Mucosa of gallbladder (tissue), 1 donor: ENCODE results near the gene MARCO. TPM values are rescaled to one million over a fixed set of nuclear protein-coding genes. Genes with fewer than 3 reads are reported as not detected.
"Not testable (repeated sequence)": the region's sequence is repeated elsewhere in the genome, so short reads cannot be mapped to it uniquely, and the experiment has no call there.

Experiments used
- DNase-seq: peaks from one replicate; pipeline ENCODE4 v3.0.0-alpha.2; 2020; ENCODE audit warnings: low spot score
- total RNA-seq: library from RNA; stranded (reverse); gene quantifications from one replicate; pipeline ENCODE4 v1.2.1, GENCODE V29; 2021
- donor health status: DM: no; HTN: no; CAD: no.

Gene MARCO
- total RNA-seq, 1 donor from 2014 or later = 1.1 TPM

- no peak for DNase-seq
Observed at GRCh38 chr2:119005051-119005450, 63.1 kb downstream of the MARCO start.

- no peak for DNase-seq
Observed at GRCh38 chr2:119005555-119005954, 63.6 kb downstream of the MARCO start.

DNA sequence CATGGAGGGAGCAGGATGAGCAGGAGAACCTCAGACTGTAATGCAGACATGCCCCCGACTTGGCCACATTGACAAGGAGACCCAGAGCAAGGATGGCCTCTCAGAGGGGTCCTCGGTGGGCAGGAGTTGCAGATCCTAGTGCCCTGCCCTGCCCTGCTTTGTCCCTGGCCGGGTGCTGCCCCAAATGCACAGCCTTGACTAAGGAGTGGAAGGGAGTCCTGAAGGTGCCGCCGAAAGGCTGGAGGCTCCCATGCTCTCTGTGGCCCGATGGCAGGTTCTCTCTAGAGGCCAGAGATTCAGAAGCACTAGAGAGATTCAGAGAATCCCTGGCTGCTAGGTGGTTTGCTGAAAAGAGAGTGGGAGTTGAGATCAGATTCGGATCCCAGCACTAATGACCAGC, 64.4 kb downstream of the MARCO start:
- no peak for DNase-seq

DNA sequence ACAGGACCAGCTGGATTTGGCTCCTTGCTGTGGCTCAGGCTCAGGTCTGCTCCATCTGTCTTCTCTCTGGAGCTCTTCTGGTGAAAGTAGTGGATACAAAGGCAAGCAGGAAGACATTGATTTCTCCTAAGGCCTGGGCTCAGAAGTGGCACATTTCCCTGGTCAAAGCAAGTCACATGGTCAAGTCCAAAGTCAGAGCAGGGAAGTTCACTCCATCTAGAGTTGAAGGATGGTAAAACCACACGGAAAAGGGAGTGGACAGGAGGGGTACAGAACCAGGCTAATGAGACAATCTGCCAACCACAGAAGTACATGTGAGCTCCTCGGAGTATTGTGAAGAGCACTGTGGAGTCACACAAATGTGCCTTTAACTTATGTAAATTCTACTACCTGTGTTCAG, 66.1 kb downstream of the MARCO start:
- DNase-seq = no peak

GRCh38 chr2:119009110-119009509, 67.1 kb downstream of the MARCO start:
- DNase-seq = no peak

DNA sequence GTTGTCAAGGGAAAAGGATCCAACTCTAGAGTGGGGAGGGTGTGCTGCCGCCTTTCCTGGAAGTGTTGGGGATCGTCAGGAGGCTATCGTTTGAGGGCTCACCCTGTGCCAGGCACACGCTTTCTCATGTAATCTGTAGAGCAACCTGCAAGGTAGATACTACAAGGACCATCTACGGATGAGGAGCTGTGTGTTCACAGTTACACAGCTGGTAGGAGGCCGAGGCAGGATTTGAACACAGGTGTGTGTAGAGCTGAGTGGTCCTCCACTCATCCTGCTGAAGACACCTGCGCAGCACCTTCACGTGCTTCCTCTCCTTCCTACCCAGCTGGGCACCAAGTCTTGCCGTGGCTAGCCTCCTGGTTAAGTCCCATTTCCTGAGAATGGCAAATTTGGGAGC, 68.3 kb downstream of the MARCO start:
- no peak for DNase-seq

DNA sequence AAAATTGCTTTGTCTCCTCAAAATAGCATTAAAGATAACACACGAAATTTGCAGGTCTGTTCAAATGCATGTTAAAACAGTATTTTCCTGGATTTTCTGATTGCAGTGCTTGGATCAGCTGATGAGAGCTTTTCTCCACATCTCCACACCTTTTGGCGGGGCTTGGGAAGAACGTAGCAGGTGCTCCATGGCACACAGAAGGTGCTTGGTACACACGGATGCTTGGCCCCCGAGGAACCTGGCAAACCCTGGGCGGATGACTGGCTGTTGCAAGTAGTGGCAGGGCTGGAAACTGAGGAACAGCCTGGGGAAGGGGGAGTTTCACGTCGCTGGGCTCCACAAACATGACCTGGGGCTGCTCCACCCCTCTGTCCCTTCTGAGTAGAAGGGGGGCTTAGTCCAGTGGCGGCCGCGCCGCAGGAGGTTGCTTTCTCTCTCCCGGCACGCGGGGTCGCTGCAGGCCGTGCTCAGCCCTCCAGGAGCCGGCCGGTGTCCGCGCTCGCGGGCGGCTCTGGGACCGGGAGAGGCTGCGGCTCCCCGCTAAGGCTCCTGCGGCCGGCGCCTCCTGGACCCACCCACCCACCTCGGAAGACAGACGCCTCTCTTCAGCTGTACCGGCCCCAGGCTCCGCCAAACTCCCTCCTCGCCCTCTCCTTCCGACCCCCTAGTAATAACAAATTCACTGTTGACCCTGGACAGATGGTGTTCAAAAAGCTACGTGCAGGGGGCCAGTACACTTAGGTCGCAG, 69.3 kb downstream of the MARCO start:
- peak; percentile 31 for DNase-seq

- no peak for DNase-seq
Observed at GRCh38 chr2:119011910-119012209, 69.9 kb downstream of the MARCO start.

- no peak for DNase-seq
Observed at GRCh38 chr2:119012345-119013301, 70.6 kb downstream of the MARCO start.

GRCh38 chr2:119013671-119014070, 71.7 kb downstream of the MARCO start:
- no peak for DNase-seq

DNA sequence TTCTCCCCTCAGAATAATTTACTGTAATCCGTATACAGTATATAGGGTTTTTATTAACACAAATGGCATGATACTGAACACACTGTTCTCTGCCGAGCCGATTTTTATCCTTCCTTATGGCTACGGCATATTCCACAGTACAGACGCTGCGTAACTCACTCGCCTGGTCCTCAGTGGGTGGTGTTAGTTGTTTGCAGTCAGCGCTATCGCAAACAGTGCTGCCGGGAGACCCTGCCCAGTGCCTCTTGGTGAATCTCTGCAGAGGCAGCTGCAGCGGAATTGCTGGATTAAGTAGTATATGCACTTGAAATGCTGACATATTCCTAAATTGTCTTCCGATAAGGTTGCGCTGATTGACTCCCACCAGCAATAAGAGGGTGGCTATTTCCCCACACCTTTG, 73.9 kb downstream of the MARCO start:
- no peak for DNase-seq

DNA sequence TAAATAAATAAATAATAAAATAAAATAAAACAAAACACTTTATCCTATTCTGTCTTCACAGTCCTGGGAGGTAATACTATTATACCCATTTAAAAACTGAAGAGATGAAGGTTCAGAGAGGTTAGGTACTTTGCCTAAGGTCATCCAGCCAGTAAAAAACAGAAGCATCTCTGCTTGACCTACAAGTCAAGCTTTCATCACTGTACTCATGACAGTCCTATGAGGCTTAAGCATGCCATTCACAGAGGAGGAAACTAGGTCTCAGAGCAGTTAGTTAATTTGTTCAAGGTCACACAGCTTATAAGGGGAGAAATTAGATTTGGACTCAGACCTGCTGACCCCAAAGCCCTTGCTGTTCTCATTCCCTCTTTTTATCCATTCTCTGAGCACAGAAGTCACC, 77.5 kb downstream of the MARCO start:
- no peak for DNase-seq

DNA sequence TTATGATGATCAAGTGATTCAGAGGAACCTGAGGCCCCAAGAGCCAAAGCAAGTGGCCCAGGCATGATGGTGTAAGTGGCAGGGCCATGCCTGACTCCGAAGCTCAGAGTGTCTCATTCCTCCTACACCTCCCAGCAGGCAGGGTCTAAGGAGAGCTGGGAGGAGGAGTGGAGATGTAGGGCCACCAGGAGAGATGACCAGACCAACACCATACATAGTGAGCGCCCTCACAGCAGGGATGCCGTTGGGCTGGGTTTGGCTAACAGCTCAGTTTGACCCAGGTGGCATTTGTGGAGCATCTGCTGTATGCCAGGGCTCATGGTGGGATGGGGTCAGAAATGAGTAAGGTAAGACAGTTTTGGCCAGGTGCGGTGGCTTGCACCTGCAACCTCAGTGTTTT, 80.7 kb downstream of the MARCO start:
- no peak for DNase-seq

DNA sequence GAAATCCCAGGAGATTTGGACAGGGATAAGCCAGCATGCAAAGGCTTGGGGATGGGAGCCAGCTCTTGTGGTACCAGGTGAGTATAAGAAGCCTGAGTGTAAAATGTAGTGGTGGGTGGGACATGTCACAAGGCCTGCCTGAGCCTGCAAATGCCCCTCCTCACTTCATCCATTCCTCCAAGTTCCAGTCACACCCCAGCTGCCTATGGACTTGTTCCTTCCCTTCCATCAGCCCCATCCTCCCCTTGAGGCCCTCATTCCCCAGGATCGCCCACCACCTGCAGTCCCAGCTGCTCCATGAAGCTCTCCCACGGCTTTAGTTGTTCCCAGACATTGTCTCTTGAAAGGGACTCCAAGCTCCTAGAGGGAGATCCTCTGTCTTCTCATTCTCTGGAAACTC, 81.5 kb downstream of the MARCO start:
- no peak for DNase-seq

- DNase-seq = no peak
Observed at GRCh38 chr2:119024152-119024551, 82.2 kb downstream of the MARCO start.

DNA sequence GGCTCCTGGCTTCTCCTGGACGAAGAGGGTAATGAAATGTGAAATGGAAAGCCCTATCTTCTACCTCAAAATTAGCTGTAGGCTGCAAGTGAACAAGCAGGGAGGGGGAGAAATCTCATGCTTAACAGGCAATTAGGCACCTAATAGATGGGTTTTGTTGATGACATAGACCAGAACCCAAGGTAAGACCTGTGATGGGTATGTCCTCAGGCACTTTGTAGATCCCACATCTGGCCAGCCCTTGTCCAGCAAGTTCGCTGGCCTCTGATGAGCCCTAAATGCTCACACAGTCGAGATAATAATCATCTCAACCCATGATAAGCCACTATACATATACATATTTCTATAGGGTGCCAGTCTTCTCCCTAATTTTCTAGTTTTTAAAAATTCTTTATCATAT, 82.6 kb downstream of the MARCO start:
- no peak for DNase-seq

DNA sequence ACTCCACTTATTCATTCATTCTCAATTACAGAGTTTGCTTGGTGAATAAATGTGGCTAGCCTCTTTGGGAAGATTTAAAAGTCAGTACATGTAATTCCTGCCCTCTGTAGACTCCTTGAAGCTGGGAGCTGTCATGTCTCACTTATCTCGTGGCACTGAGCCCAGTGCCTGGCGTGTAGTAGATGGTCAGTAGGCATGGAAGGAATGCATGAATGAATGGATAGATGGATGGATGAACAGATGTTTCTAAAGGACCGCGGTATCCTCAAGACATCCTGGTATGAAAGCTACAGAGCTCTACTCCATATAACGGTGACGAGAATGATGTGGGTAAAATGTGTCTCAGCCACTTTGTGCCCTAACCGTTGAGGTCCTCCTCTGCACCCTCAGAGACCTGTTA, 83.0 kb downstream of the MARCO start:
- no peak for DNase-seq

DNA sequence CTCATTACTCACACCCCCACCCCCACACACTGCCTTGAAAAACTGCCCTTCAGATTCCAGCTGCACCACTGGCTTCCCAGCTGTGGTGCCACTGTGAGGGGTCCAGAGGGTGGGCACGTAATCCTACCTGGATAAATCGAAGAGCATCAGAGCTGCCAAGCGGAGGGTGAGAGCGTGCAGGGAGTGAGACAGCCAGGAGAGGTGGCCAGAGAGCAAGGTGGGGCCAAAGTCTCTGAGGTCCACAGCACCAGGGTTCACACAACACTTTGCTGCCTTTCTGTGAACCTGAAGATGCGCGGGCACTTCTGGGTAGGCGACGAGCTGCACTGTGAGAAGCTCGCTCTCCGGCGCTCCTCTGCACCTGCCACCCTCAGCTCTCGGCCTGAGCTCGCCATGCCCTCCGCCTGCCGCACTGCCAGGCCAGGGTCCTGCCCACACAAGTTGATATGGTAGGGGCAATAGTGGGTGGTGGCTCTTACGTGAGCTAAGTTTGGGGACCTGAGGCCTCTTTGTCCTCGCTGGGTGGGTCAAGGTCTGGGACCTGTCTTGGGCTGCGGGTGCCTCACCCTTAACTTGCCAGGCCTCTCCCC, 83.9 kb downstream of the MARCO start:
- DNase-seq = no peak

DNA sequence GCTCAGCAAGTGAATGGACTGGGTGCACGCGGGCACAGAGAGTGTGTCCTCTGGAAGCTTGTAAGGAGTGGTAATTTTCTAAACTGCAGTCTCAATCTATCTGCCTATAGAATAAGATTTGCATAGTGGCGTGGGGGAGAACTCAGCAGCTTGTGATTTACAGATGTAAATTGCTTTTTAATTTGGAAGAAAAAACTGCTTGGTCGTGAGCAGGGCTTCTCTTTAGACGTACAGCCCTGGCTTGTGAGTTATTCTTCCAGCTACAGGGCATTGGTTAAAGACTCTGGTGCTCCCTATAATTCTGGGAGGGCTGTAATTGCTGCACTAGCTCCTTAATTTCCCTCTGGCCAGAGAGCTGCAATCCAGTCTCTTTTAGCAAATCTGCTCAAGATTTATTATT, 84.9 kb downstream of the MARCO start:
- no peak for DNase-seq

- DNase-seq = peak; percentile 32
Observed at GRCh38 chr2:119028327-119029174, 86.6 kb downstream of the MARCO start.

- no peak for DNase-seq
Observed at GRCh38 chr2:119029297-119029696, 87.3 kb downstream of the MARCO start.

DNA sequence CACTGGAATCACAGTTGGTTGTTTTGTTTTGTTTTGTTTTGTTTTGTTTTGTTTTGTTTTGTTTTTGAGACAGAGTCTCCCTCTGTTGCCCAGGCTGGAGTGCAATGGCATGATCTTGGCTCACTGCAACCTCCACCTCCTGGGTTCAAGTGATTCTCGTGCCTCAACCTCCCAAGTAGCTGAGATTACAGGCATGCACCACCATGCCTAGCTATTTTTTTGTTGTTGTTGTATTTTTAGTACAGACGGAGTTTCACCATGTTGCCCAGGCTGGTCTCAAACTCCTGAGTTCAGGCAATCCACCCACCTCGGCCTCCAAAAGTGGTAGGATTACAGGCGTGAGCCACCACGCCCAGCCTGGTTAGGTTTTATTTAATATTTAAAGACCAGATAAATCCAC, 95.9 kb downstream of the MARCO start:
- DNase-seq = not testable (repeated sequence)
